ENCODE results near the gene ADAMTS7.

DNA sequence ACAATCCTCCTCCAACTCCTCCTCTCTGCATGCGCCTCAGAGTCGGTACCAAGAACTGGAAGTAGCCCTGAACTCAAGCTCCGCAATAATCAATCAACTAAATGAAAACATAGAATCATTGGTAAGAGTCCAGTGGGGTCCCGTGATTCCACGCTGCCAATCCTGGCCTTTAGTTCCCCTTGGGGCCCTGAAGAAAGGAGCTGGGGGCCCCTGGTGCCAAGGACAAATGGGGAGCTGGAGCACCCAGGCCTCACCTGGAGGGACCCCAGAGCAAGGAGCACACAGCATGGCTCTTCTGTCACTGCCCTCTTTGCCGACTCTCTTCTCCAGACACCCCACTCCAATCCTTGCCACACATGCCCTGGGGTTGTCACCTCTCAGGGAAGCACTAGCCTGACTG, 80.3 kb downstream of the ADAMTS7 start:
- TF ChIP-seq CTCF (IDR thresholded peaks at IDR 0.05) (no peak), POLR2A (IDR thresholded peaks at IDR 0.05) (no peak)

All from breast epithelium (tissue), 3 donors.